ENCODE data around the gene ANKRD17. TPM values are rescaled to one million over a fixed set of nuclear protein-coding genes. Genes with fewer than 3 reads are reported as not detected.

The ANKRD17 gene
- total RNA-seq, 1 experiment from 2014 or later = 54.6 TPM

- intact Hi-C loops (cut with micrococcal nuclease; ENCODE audit: unreplicated experiment) = no loop called here
- H3K9me3 Mint-ChIP-seq (ENCODE audit: low read depth, unreplicated experiment) = no peaks in the 10 kb centered on the region
- no peak overlapping the region for H3K4me3 Mint-ChIP-seq (ENCODE audit: low read depth, unreplicated experiment)
- no peak for TF ChIP-seq CTCF (IDR thresholded peaks at IDR 0.05; ENCODE audit: unreplicated experiment)
- peaks cover 13% of the 10 kb centered on the region for H3K36me3 Mint-ChIP-seq (ENCODE audit: insufficient read depth, unreplicated experiment)
- no TSS peak for BruUV-seq (replicated peaks)
- no peaks in the 10 kb centered on the region for H3K27me3 Mint-ChIP-seq (ENCODE audit: unreplicated experiment)
- DNase-seq = no peak
- CTCF ChIA-PET = no interaction called here
- H3K4me1 Mint-ChIP-seq (ENCODE audit: low read depth, unreplicated experiment) = peaks cover 6% of the 10 kb centered on the region
- no peak overlapping the region for H3K27ac Mint-ChIP-seq (ENCODE audit: unreplicated experiment)
Observed at GRCh38 chr4:73187325-73187724, 71.3 kb downstream of the ANKRD17 start.

- intact Hi-C loops (cut with micrococcal nuclease; ENCODE audit: unreplicated experiment) = no loop called here
Observed at GRCh38 chr4:73185903-73186302, 72.7 kb downstream of the ANKRD17 start.

GRCh38 chr4:73181231-73181630 lies 77.4 kb downstream of the ANKRD17 start:
- CTCF ChIA-PET = no interaction called here
- intact Hi-C loops (cut with micrococcal nuclease; ENCODE audit: unreplicated experiment) = no loop called here
- Mint-ChIP-seq H3K27me3 (ENCODE audit: unreplicated experiment) (no peaks in the 10 kb centered on the region), H3K27ac (ENCODE audit: unreplicated experiment) (no peak overlapping the region), H3K9me3 (ENCODE audit: low read depth, unreplicated experiment) (no peaks in the 10 kb centered on the region), H3K36me3 (ENCODE audit: insufficient read depth, unreplicated experiment) (no peaks in the 10 kb centered on the region), H3K4me3 (ENCODE audit: low read depth, unreplicated experiment) (no peak overlapping the region), H3K4me1 (ENCODE audit: low read depth, unreplicated experiment) (no peaks in the 10 kb centered on the region)
- no peak for TF ChIP-seq CTCF (IDR thresholded peaks at IDR 0.05; ENCODE audit: unreplicated experiment)
- BruUV-seq (replicated peaks) = no TSS peak
- no peak for DNase-seq

More at GRCh38 chr4:73185903-73186302, 72.7 kb downstream of the ANKRD17 start:
- no peak for DNase-seq
- no peaks in the 10 kb centered on the region for H3K27me3 Mint-ChIP-seq (ENCODE audit: unreplicated experiment)
- no TSS peak for BruUV-seq (replicated peaks)
- no peak for TF ChIP-seq CTCF (IDR thresholded peaks at IDR 0.05; ENCODE audit: unreplicated experiment)
- peaks cover 10% of the 10 kb centered on the region for H3K36me3 Mint-ChIP-seq (ENCODE audit: insufficient read depth, unreplicated experiment)
- no peak overlapping the region for H3K4me3 Mint-ChIP-seq (ENCODE audit: low read depth, unreplicated experiment)
- H3K27ac Mint-ChIP-seq (ENCODE audit: unreplicated experiment) = no peak overlapping the region
- H3K4me1 Mint-ChIP-seq (ENCODE audit: low read depth, unreplicated experiment) = no peaks in the 10 kb centered on the region
- H3K9me3 Mint-ChIP-seq (ENCODE audit: low read depth, unreplicated experiment) = no peaks in the 10 kb centered on the region
- CTCF ChIA-PET = no interaction called here

GRCh38 chr4:73178389-73178788 lies 80.2 kb downstream of the ANKRD17 start:
- CTCF ChIA-PET = no interaction called here
- Mint-ChIP-seq H3K27me3 (ENCODE audit: unreplicated experiment) (no peaks in the 10 kb centered on the region), H3K27ac (ENCODE audit: unreplicated experiment) (no peak overlapping the region), H3K4me3 (ENCODE audit: low read depth, unreplicated experiment) (no peak overlapping the region), H3K36me3 (ENCODE audit: insufficient read depth, unreplicated experiment) (peaks cover 13% of the 10 kb centered on the region), H3K9me3 (ENCODE audit: low read depth, unreplicated experiment) (peaks cover 4% of the 10 kb centered on the region), H3K4me1 (ENCODE audit: low read depth, unreplicated experiment) (no peaks in the 10 kb centered on the region)
- BruUV-seq (replicated peaks) = no TSS peak
- DNase-seq = no peak
- intact Hi-C loops (cut with micrococcal nuclease; ENCODE audit: unreplicated experiment) = no loop called here
- no peak for TF ChIP-seq CTCF (IDR thresholded peaks at IDR 0.05; ENCODE audit: unreplicated experiment)
